ENCODE data around the gene SLC19A2. TPM values are rescaled to one million over a fixed set of nuclear protein-coding genes. Genes with fewer than 3 reads are reported as not detected.
A peak's percentile ranks its signal among the peaks of the same experiment; 100 is the strongest.

The SLC19A2 gene
- total RNA-seq, 3 donors from 2014 or later = 34.7 to 71.8 (median 64.2) TPM

DNA sequence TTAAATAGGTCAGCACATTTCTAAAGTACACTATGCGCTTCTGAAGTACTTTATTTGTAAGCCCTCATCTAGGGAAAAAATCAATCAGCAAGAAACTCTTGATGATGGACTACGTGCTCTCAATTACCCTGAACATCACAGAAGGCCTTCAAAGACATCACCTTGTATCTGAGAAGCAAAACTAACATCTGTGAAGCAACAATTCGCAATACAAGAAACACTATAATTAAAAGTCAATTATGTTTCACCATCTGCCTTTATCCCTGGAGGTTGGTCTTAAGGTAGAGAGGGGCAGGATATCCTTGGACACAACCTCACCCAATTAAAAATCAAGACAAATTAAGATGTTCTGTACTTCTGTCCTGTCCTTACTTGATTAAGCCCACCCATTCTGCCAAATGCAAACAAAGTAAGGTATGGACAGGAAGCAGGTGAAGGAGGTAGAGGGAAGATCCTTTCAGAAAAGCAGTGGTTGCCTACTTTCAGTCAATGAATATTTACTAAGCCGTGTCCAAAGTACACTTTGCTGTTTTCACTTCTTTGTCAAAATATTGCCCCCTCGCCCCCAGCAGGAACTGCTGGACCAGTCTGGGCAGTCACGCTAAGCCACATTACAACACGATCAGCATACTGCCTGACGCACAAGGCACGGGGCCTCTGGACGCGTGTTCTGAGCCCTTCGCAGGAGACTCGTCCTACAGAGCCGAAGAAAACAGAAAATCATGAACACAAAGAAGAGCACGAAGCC, 887 bp downstream of the SLC19A2 start:
- Histone ChIP-seq H3K9me3 (no peaks in the 10 kb centered on the region), H3K36me3 (no peaks in the 10 kb centered on the region), H3K27ac (peak overlapping the region; percentile 99), H3K4me1 (peaks cover 0 to 15% of the 10 kb centered on the region in 2 donors), H3K27me3 (no peaks in the 10 kb centered on the region), H3K4me3 (peak overlapping the region; percentile 87 to 94 (median 92))
- intact Hi-C loops (cut with DNase I; ENCODE audit: low total_unique reads) = no loop called here
- TF ChIP-seq, protein P1, sequence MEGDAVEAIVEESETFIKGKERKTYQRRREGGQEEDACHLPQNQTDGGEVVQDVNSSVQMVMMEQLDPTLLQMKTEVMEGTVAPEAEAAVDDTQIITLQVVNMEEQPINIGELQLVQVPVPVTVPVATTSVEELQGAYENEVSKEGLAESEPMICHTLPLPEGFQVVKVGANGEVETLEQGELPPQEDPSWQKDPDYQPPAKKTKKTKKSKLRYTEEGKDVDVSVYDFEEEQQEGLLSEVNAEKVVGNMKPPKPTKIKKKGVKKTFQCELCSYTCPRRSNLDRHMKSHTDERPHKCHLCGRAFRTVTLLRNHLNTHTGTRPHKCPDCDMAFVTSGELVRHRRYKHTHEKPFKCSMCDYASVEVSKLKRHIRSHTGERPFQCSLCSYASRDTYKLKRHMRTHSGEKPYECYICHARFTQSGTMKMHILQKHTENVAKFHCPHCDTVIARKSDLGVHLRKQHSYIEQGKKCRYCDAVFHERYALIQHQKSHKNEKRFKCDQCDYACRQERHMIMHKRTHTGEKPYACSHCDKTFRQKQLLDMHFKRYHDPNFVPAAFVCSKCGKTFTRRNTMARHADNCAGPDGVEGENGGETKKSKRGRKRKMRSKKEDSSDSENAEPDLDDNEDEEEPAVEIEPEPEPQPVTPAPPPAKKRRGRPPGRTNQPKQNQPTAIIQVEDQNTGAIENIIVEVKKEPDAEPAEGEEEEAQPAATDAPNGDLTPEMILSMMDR (IDR thresholded peaks at IDR 0.05) = no peak
- TF ChIP-seq POLR2AphosphoS5 (IDR thresholded peaks at IDR 0.05) (peak in 1 of 3 donors; percentile 33), POLR2A (IDR thresholded peaks at IDR 0.05) (no peak)
- peak; percentile 43 to 55 for DNase-seq (ENCODE audit: low spot score in 2 of 2)

DNA sequence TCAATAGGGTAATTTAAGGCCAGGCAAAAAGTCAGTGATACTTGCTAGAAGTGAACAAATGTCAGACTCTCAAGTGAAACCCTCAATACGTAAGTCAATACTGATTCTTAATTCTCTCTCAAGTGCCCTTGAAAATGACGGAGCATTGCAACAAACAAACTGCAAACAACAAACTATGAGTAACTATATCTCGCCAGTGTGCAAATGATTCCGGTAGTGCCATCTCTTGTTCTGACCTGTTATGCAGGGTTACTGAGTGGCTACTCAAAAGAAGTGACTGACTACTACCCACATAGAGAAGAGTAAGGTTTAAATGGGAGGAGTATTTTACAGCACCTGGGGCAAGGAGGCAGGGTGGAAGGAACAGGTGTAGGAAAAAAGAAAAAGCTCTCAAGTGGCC, 1.6 kb downstream of the SLC19A2 start:
- Histone ChIP-seq H3K27ac (peak overlapping the region; percentile 99), H3K9me3 (no peaks in the 10 kb centered on the region), H3K4me1 (peaks cover 0 to 15% of the 10 kb centered on the region in 2 donors), H3K27me3 (no peaks in the 10 kb centered on the region), H3K4me3 (peak overlapping the region; percentile 87 to 94 (median 92)), H3K36me3 (no peaks in the 10 kb centered on the region)
- intact Hi-C loops (cut with DNase I; ENCODE audit: low total_unique reads) = no loop called here
- DNase-seq (ENCODE audit: low spot score in 2 of 2) = no peak
- TF ChIP-seq, protein P1 (IDR thresholded peaks at IDR 0.05) = no peak
- TF ChIP-seq POLR2A (IDR thresholded peaks at IDR 0.05) = no peak
- no peak for TF ChIP-seq POLR2AphosphoS5 (IDR thresholded peaks at IDR 0.05)

- intact Hi-C loops (cut with DNase I; ENCODE audit: low total_unique reads) = no loop called here
- Histone ChIP-seq H3K27ac (peak overlapping the region; percentile 99), H3K27me3 (no peaks in the 10 kb centered on the region), H3K4me1 (peaks cover 0 to 15% of the 10 kb centered on the region in 2 donors), H3K4me3 (peak overlapping the region; percentile 87 to 94 (median 92)), H3K9me3 (no peaks in the 10 kb centered on the region), H3K36me3 (no peaks in the 10 kb centered on the region)
- TF ChIP-seq POLR2AphosphoS5 (IDR thresholded peaks at IDR 0.05) = peak in 2 of 3 donors; percentile 18 to 68
- TF ChIP-seq, protein P1 (IDR thresholded peaks at IDR 0.05) = no peak
- TF ChIP-seq POLR2A (IDR thresholded peaks at IDR 0.05) = no peak
- DNase-seq (ENCODE audit: low spot score in 2 of 2) = peak in 1 of 2 donors; percentile 40
Observed at GRCh38 chr1:169483500-169483966, 2.2 kb downstream of the SLC19A2 start.

DNA sequence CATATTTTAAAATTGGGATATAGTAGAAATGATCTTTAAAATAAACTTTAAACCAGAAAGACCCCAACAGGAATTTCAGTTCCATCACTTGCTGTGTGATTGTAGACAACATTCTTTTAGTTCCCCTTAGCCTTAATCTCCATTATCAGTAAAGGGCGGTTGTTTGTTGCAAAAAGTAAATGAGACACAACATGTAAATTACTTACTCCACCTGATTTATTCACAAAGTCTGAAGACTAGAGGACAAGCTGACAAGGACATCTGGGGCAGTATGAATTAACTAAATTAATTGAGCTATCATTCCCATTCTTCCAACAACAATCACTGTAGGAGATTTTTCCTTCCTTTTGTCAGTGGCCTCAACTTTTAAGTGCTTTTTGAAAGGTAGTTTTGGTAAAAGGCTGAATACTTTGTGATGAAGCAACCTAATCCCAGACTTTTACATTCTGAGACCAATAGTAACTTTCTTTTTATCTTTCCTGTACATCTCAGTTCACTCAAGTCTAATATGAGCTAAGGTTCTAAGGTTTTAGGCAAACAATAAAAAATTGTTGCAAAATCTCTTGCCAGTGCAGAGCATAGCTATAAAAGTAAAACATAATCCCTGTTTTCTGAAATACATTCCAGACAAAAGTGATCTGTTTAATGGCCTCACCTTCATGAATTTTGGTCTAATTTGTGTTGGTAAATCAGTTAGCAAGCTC, 6.2 kb downstream of the SLC19A2 start:
- DNase-seq (ENCODE audit: low spot score in 2 of 2) = no peak
- TF ChIP-seq POLR2AphosphoS5 (IDR thresholded peaks at IDR 0.05) (no peak), POLR2A (IDR thresholded peaks at IDR 0.05) (no peak)
- TF ChIP-seq, protein P1 (IDR thresholded peaks at IDR 0.05) = no peak
- no peak overlapping the region for H3K27ac ChIP-seq
- no peaks in the 10 kb centered on the region for H3K27me3 ChIP-seq
- no peaks in the 10 kb centered on the region for H3K9me3 ChIP-seq
- peaks cover 0 to 5% of the 10 kb centered on the region in 2 donors for H3K4me1 ChIP-seq
- no peaks in the 10 kb centered on the region for H3K36me3 ChIP-seq
- intact Hi-C loops (cut with DNase I; ENCODE audit: low total_unique reads) = no loop called here
- H3K4me3 ChIP-seq = no peak overlapping the region
